Astrocyte (in vitro differentiated cells and primary cell): Measurements from ENCODE around the gene INSYN2B.

Source experiments
- CTCF ChIP-seq: IDR thresholded peaks from 2 replicates; pipeline ENCODE4 v1.5.1; 2011; ENCODE audit warnings: low read depth, mild to moderate bottlenecking, inconsistent platforms, low read length, moderate library complexity; ENCODE audit not compliant: insufficient read depth
- EZH2 ChIP-seq: IDR thresholded peaks from 2 replicates; pipeline ENCODE4 v1.6.1; 2012; ENCODE audit warnings: mild to moderate bottlenecking, low read length, inconsistent platforms; ENCODE audit not compliant: insufficient read depth

GRCh38 chr5:169956126-169956525 lies 24.2 kb downstream of the INSYN2B start:
- TF ChIP-seq CTCF (no peak), EZH2 (no peak)
